ENCODE results near the gene GAPDH.
"Not testable (repeated sequence)": the region's sequence is repeated elsewhere in the genome, so short reads cannot be mapped to it uniquely, and the experiment has no call there.

Gene GAPDH

DNA sequence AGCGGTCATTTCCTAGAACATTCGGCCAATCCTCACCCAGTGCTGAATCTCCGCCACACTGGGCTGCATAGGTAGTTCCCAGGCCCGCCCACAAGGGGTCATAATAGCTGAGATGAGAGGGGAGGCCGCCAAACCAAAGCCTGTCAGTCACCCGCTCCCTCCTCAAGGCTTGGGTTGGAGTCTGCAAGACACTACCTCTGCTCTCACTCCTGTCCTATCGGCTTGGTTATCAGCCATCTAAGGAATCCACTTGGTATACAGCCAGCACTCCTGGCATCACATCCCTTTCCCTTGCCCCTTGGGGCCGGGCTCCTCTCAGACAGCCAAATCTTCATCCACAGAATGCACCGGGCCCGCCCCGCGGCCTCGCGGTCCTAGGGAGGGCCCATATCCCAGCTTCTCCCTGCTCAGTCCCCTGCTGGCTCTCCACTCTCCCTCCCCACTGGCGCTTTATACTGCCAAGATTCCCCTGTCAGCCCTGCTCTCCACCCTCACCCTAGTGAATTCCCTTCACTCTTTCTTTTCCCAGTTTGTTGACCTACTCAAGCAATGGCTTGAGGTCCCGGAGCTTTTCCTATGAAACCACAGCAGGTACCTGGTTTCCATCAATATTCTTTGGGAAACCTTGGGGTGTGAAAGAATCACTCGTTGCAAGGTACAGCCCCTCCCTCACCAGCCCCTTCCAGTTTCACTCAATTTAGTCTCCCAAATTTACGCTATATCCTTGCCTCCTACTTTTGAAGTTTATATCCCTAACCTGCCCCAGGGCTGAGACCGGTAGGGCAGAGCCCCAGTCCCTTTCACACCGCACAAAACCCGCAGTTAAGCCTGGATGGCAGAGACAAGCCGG, 20.1 kb downstream of the GAPDH start:
- no peak for TF ChIP-seq GABPA (IDR thresholded peaks at IDR 0.05; ENCODE audit: low read depth)
- TF ChIP-seq POLR2AphosphoS5 (IDR thresholded peaks at IDR 0.05; ENCODE audit: low read depth) = no peak
- TF ChIP-seq, protein P1, sequence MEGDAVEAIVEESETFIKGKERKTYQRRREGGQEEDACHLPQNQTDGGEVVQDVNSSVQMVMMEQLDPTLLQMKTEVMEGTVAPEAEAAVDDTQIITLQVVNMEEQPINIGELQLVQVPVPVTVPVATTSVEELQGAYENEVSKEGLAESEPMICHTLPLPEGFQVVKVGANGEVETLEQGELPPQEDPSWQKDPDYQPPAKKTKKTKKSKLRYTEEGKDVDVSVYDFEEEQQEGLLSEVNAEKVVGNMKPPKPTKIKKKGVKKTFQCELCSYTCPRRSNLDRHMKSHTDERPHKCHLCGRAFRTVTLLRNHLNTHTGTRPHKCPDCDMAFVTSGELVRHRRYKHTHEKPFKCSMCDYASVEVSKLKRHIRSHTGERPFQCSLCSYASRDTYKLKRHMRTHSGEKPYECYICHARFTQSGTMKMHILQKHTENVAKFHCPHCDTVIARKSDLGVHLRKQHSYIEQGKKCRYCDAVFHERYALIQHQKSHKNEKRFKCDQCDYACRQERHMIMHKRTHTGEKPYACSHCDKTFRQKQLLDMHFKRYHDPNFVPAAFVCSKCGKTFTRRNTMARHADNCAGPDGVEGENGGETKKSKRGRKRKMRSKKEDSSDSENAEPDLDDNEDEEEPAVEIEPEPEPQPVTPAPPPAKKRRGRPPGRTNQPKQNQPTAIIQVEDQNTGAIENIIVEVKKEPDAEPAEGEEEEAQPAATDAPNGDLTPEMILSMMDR (IDR thresholded peaks at IDR 0.05; ENCODE audit: insufficient read depth, low read length) = peak; percentile 61
- TF ChIP-seq, protein P2, sequence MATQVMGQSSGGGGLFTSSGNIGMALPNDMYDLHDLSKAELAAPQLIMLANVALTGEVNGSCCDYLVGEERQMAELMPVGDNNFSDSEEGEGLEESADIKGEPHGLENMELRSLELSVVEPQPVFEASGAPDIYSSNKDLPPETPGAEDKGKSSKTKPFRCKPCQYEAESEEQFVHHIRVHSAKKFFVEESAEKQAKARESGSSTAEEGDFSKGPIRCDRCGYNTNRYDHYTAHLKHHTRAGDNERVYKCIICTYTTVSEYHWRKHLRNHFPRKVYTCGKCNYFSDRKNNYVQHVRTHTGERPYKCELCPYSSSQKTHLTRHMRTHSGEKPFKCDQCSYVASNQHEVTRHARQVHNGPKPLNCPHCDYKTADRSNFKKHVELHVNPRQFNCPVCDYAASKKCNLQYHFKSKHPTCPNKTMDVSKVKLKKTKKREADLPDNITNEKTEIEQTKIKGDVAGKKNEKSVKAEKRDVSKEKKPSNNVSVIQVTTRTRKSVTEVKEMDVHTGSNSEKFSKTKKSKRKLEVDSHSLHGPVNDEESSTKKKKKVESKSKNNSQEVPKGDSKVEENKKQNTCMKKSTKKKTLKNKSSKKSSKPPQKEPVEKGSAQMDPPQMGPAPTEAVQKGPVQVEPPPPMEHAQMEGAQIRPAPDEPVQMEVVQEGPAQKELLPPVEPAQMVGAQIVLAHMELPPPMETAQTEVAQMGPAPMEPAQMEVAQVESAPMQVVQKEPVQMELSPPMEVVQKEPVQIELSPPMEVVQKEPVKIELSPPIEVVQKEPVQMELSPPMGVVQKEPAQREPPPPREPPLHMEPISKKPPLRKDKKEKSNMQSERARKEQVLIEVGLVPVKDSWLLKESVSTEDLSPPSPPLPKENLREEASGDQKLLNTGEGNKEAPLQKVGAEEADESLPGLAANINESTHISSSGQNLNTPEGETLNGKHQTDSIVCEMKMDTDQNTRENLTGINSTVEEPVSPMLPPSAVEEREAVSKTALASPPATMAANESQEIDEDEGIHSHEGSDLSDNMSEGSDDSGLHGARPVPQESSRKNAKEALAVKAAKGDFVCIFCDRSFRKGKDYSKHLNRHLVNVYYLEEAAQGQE (IDR thresholded peaks at IDR 0.05; ENCODE audit: insufficient replicate concordance, low read depth) = no peak
- H3K27ac ChIP-seq (replicated peaks) = peak overlapping the region; percentile 46
- H3K4me3 ChIP-seq (replicated peaks; ENCODE audit: insufficient read depth, low read length) = peak overlapping the region; percentile 92
- H3K27me3 ChIP-seq (ENCODE audit: insufficient read depth, poor library complexity, severe bottlenecking) = no peaks in the 10 kb centered on the region
- DNase-seq (ENCODE audit: low read depth in 1 of 2, low spot score in 1 of 2) = peak in 1 of 2 experiments; percentile 89

DNA sequence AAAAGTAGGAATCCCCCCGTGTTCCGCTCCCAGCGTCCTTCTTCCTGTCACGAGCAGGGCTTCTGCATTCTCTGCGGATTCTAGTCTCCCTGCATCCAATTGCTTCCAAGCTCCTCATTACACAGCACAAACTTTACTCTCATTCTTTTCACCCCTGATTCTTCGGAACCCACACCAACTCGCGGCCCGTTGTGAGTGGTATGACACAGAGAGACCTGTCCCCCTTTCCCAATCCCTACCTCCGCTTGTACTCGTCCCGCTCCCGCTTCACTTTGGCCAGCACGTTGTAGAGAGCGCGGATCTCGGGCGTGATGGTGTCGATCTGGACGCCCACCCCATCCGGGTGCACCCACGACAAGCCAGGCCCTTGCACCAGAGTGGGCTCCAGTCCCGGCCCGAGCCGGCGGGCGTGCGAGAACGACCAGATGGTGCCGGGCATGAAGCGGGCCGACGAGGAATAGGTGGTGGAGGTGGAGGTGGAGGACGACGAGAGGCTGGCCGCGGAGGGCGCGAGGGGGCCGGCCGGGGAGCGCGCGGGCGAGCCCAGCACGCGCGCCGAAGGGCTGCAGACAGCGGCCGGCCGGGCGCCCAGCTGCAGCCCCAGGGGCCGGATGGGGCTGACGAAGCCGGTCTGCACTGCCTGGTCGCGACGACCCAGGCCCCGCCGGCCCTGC, 20.8 kb downstream of the GAPDH start:
- Histone ChIP-seq H3K27ac (replicated peaks) (peak overlapping the region; percentile 49), H3K27me3 (ENCODE audit: insufficient read depth, poor library complexity, severe bottlenecking) (no peaks in the 10 kb centered on the region), H3K4me3 (replicated peaks; ENCODE audit: insufficient read depth, low read length) (peak overlapping the region; percentile 92)
- DNase-seq (ENCODE audit: low read depth in 1 of 2, low spot score in 1 of 2) = peak in 1 of 2 experiments; percentile 28
- TF ChIP-seq, protein P1 (IDR thresholded peaks at IDR 0.05; ENCODE audit: insufficient read depth, low read length) = no peak
- no peak for TF ChIP-seq SPI1 (IDR thresholded peaks at IDR 0.05; ENCODE audit: borderline replicate concordance, low read depth)
- no peak for TF ChIP-seq GABPA (IDR thresholded peaks at IDR 0.05; ENCODE audit: low read depth)
- TF ChIP-seq POLR2AphosphoS5 (IDR thresholded peaks at IDR 0.05; ENCODE audit: low read depth) = no peak
- TF ChIP-seq, protein P2 (IDR thresholded peaks at IDR 0.05; ENCODE audit: insufficient replicate concordance, low read depth) = no peak

DNA sequence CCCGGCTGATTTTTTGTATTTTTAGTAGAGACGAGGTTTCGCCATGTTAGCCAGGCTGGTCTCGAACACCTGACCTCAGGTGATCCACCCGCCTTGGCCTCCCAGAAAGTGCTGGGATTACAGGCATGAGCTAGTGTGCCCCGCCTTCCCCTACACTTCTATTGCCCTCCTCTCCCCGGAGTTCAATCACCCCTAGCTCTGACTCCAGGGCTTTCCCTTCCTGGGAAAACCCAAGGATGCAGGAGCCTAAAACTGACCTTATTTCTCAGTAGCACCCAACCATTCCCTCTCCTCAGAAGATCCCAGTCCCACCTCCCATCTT, 22.1 kb downstream of the GAPDH start:
- not testable (repeated sequence) for H3K4me3 ChIP-seq (replicated peaks; ENCODE audit: insufficient read depth, low read length)

DNA sequence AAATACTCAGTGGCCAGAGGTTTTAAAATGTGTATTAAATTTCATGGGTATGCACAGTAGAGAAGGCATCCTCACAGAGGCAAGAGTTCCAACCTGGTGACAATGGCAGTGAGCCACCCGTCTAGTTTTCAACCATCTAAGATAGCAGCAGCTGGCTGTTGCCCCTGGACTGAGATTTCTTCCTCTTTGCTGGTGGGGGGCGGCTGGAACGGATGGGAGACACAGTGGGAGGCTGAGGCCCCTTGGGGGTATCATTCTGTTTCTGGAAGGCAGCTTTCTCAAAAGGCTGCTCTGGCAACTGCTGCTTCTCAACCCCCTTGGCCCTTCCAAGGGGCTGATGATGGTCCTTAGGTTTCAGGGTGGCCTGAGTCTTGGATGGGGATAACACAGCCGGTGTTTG, 22.5 kb downstream of the GAPDH start:
- Histone ChIP-seq H3K27me3 (ENCODE audit: insufficient read depth, poor library complexity, severe bottlenecking) (no peaks in the 10 kb centered on the region), H3K4me3 (replicated peaks; ENCODE audit: insufficient read depth, low read length) (no peak overlapping the region), H3K27ac (replicated peaks) (no peak overlapping the region)
- DNase-seq (ENCODE audit: low read depth in 1 of 2, low spot score in 1 of 2) = no peak
- no peak for TF ChIP-seq GABPA (IDR thresholded peaks at IDR 0.05; ENCODE audit: low read depth)
- TF ChIP-seq, protein P2 (IDR thresholded peaks at IDR 0.05; ENCODE audit: insufficient replicate concordance, low read depth) = no peak
- TF ChIP-seq SPI1 (IDR thresholded peaks at IDR 0.05; ENCODE audit: borderline replicate concordance, low read depth) = no peak
- TF ChIP-seq, protein P1 (IDR thresholded peaks at IDR 0.05; ENCODE audit: insufficient read depth, low read length) = no peak
- no peak for TF ChIP-seq POLR2AphosphoS5 (IDR thresholded peaks at IDR 0.05; ENCODE audit: low read depth)

More for the DNA sequence above, 22.1 kb downstream of the GAPDH start:
- DNase-seq (ENCODE audit: low read depth in 1 of 2, low spot score in 1 of 2); H3K27ac ChIP-seq (replicated peaks); H3K27me3 ChIP-seq (ENCODE audit: insufficient read depth, poor library complexity, severe bottlenecking): not testable (repeated sequence)

Data from HL-60 (cell line).